Suprapubic skin (tissue), 3 donors: ENCODE results near the gene JMJD8.

Experiments used
- CTCF ChIP-seq, 2 donors: fragments of 200-600 bp in 1 of 2; fragments of 450-650 bp in 1 of 2; sonication (generic) in 1 of 2; IDR thresholded peaks; one replicate each; pipeline ENCODE4 v1.5.1; 2016 to 2019; ENCODE audit warnings: antibody characterized with exemption in 2 of 2, mild to moderate bottlenecking in 1 of 2, moderate library complexity in 1 of 2
- POLR2AphosphoS5 ChIP-seq, 3 donors: sonication (generic); formaldehyde crosslinking; IDR thresholded peaks; one replicate each; pipeline ENCODE4 v1.6.1; 2017; ENCODE audit warnings: antibody characterized with exemption in 3 of 3

GRCh38 chr16:658679-659571 is 25.2 kb downstream of the JMJD8 start:
- no peak for TF ChIP-seq CTCF (IDR thresholded peaks at IDR 0.05)
- TF ChIP-seq POLR2AphosphoS5 (IDR thresholded peaks at IDR 0.05), result no peak
